GM23338 (cell line): ENCODE measurements around the gene SPNS3. TPM values are rescaled to one million over a fixed set of nuclear protein-coding genes. Genes with fewer than 3 reads are reported as not detected.
A peak's percentile ranks its signal among the peaks of the same experiment; 100 is the strongest.

ENCODE experiments used
- ATAC-seq: fragments of 200-7000 bp; cut with Tn5 transposase; 3 replicates; pipeline ENCODE4 v1.9.1; 2020
- DNase-seq: peaks from one replicate; pipeline ENCODE4 v3.0.0-alpha.2; 2015; ENCODE audit warnings: low spot score
- H2AFZ ChIP-seq: fragments of 200-600 bp; sonication (generic); 2 replicates; pipeline ENCODE4 v1.8.0; 2016; ENCODE audit warnings: antibody characterized with exemption, mild to moderate bottlenecking, moderate library complexity
- H3F3A ChIP-seq: fragments of 200-600 bp; sonication (generic); replicated peaks from 2 replicates; pipeline ENCODE4 v1.8.0; 2017; ENCODE audit warnings: antibody characterized with exemption, mixed run types, low read depth
- H3K27ac ChIP-seq: fragments of 200-600 bp; sonication (generic); 2 replicates; pipeline ENCODE4 v1.6.1; 2016; ENCODE audit warnings: low read depth
- H3K27me3 ChIP-seq: fragments of 200-600 bp; sonication (generic); 2 replicates; pipeline ENCODE4 v1.8.0; 2016; ENCODE audit warnings: mild to moderate bottlenecking, mixed run types, moderate library complexity; ENCODE audit not compliant: insufficient read depth
- H3K36me3 ChIP-seq: fragments of 200-600 bp; sonication (generic); 2 replicates; pipeline ENCODE4 v1.8.0; 2016; ENCODE audit warnings: mild to moderate bottlenecking; ENCODE audit not compliant: insufficient read depth
- H3K4me1 ChIP-seq: fragments of 200-600 bp; sonication (generic); 2 replicates; pipeline ENCODE4 v1.8.0; 2016; ENCODE audit warnings: mild to moderate bottlenecking, moderate library complexity; ENCODE audit not compliant: insufficient read depth
- H3K4me2 ChIP-seq: fragments of 200-600 bp; sonication (generic); 2 replicates; pipeline ENCODE4 v1.7.1; 2017; ENCODE audit warnings: mixed run types
- H3K4me3 ChIP-seq: fragments of 200-600 bp; sonication (generic); 2 replicates; pipeline ENCODE4 v1.6.1; 2016; ENCODE audit warnings: mixed run types
- H3K79me2 ChIP-seq: fragments of 200-600 bp; sonication (generic); replicated peaks from 2 replicates; pipeline ENCODE4 v1.8.0; 2017; ENCODE audit warnings: mild to moderate bottlenecking; ENCODE audit not compliant: insufficient read depth
- H3K9me2 ChIP-seq: fragments of 200-600 bp; sonication (generic); 2 replicates; pipeline ENCODE4 v1.8.0; 2017; ENCODE audit not compliant: insufficient read depth
- H4K20me1 ChIP-seq: fragments of 200-600 bp; sonication (generic); replicated peaks from 2 replicates; pipeline ENCODE4 v1.8.0; 2017; ENCODE audit warnings: mild to moderate bottlenecking; ENCODE audit not compliant: insufficient read depth
- H3K27ac Mint-ChIP-seq: 2 replicates; pipeline ENCODE4 v1.8.0; 2020; ENCODE audit warnings: inconsistent platforms, mild to moderate bottlenecking, moderate library complexity, mixed read lengths
- H3K27me3 Mint-ChIP-seq: 3 replicates; pipeline ENCODE4 v1.8.0; 2022; ENCODE audit warnings: low read depth, mild to moderate bottlenecking, moderate library complexity, mixed read lengths, inconsistent platforms; ENCODE audit not compliant: insufficient read depth, poor library complexity
- H3K36me3 Mint-ChIP-seq: 3 replicates; pipeline ENCODE4 v1.8.0; 2021; ENCODE audit warnings: low read depth, mild to moderate bottlenecking, inconsistent platforms, moderate library complexity, mixed read lengths
- H3K4me1 Mint-ChIP-seq: 3 replicates; pipeline ENCODE4 v1.8.0; 2020; ENCODE audit warnings: mild to moderate bottlenecking, inconsistent platforms, mixed read lengths
- H3K4me3 Mint-ChIP-seq: 3 replicates; pipeline ENCODE4 v1.8.0; 2021; ENCODE audit warnings: moderate library complexity, mild to moderate bottlenecking, inconsistent platforms, mixed read lengths
- H3K9me3 Mint-ChIP-seq: 3 replicates; pipeline ENCODE4 v1.8.0; 2020; ENCODE audit warnings: moderate library complexity, mild to moderate bottlenecking, inconsistent platforms, mixed read lengths
- CREB1 ChIP-seq: fragments of 250-450 bp; sonication (Bioruptor Pico); IDR thresholded peaks from 2 replicates; pipeline ENCODE4 v1.5.0; 2020; ENCODE audit warnings: low read depth, mild to moderate bottlenecking, moderate library complexity
- EZH2 ChIP-seq: fragments of 200-600 bp; sonication (generic); IDR thresholded peaks from one replicate; pipeline ENCODE4 v1.8.0; 2017; ENCODE audit warnings: antibody characterized with exemption, mild to moderate bottlenecking, low read depth; ENCODE audit not compliant: unreplicated experiment
- EZH2phosphoT487 ChIP-seq: fragments of 200-600 bp; sonication (generic); IDR thresholded peaks from one replicate; pipeline ENCODE4 v1.8.1; 2018; ENCODE audit warnings: antibody characterized with exemption; ENCODE audit not compliant: unreplicated experiment
- JUNB ChIP-seq: IDR thresholded peaks from one replicate; pipeline ENCODE4 v1.6.1; 2016; ENCODE audit warnings: antibody characterized with exemption; ENCODE audit not compliant: unreplicated experiment
- NANOG ChIP-seq: IDR thresholded peaks from 2 replicates; pipeline ENCODE4 v1.6.1; 2016; ENCODE audit warnings: antibody characterized with exemption, borderline replicate concordance
- POLR2AphosphoS5 ChIP-seq: IDR thresholded peaks from 2 replicates; pipeline ENCODE4 v1.6.1; 2016; ENCODE audit warnings: antibody characterized with exemption, low read depth
- REST ChIP-seq: IDR thresholded peaks from one replicate; pipeline ENCODE4 v1.6.1; 2018; ENCODE audit warnings: antibody characterized with exemption; ENCODE audit not compliant: unreplicated experiment
- STAT1 ChIP-seq: IDR thresholded peaks from one replicate; pipeline ENCODE4 v1.6.1; 2016; ENCODE audit warnings: antibody characterized with exemption; ENCODE audit not compliant: unreplicated experiment
- ZNF114 ChIP-seq: fragments of 250-450 bp; sonication (Bioruptor Pico); IDR thresholded peaks from 2 replicates; pipeline ENCODE4 v1.5.0; 2020; ENCODE audit warnings: mild to moderate bottlenecking, moderate library complexity
- ZNF331 ChIP-seq: fragments of 250-450 bp; sonication (Bioruptor Pico); IDR thresholded peaks from 2 replicates; pipeline ENCODE4 v1.5.0; 2020; ENCODE audit warnings: low read depth, mild to moderate bottlenecking, moderate library complexity
- polyA plus RNA-seq: library from polyadenylated mRNA; unstranded; fragments of >200 nt; fragmentation: Nextera tagmentation; extraction: Ambion mirVana; gene quantifications from 2 replicates; pipeline ENCODE4 v1.2.1, GENCODE V29; 2016
- total RNA-seq: library from RNA; depleted of rRNA; stranded (reverse); fragments of >200 nt; shearing (Covaris generic); gene quantifications from 2 replicates; pipeline ENCODE4 v1.2.3, GENCODE V29; 2014
- TF ChIP-seq, protein P1 (sequence below): fragments of 250-450 bp; sonication (Bioruptor Pico); IDR thresholded peaks from 2 replicates; pipeline ENCODE4 v1.5.0; 2020; ENCODE audit warnings: mild to moderate bottlenecking, moderate library complexity
- TF ChIP-seq, protein P2 (sequence below), 2 experiments: fragments of 200-600 bp in 1 of 2; sonication (generic) in 1 of 2; conservative IDR thresholded peaks; 2 replicates each; pipeline versions ENCODE4 v1.5.1 to v1.6.1; 2016 to 2017; ENCODE audit warnings: antibody characterized with exemption in 2 of 2, low read depth in 2 of 2, mild to moderate bottlenecking in 2 of 2, moderate library complexity in 1 of 2
- TF ChIP-seq, protein P3 (sequence below): IDR thresholded peaks from 2 replicates; pipeline ENCODE4 v1.6.1; 2016; ENCODE audit warnings: antibody characterized with exemption

The SPNS3 gene
- total and polyA plus RNA-seq, 2 experiments from 2014 or later = not detected

- Mint-ChIP-seq H3K4me3 (no peak overlapping the region), H3K27ac (no peak overlapping the region), H3K27me3 (peaks cover 4% of the 10 kb centered on the region), H3K9me3 (no peaks in the 10 kb centered on the region), H3K4me1 (peaks cover 7% of the 10 kb centered on the region; the same call in 1 of the 3 replicates), H3K36me3 (no peaks in the 10 kb centered on the region)
- Histone ChIP-seq H3F3A (peaks cover 4% of the 10 kb centered on the region; the same call in 1 of the 2 replicates), H3K27ac (peak overlapping the region; percentile 68; the same call in 1 of the 2 replicates), H3K4me3 (no peak overlapping the region), H3K9me2 (no peaks in the 10 kb centered on the region), H3K4me1 (peaks cover 4% of the 10 kb centered on the region; the same call in 1 of the 2 replicates), H3K4me2 (no peak overlapping the region), H3K36me3 (no peaks in the 10 kb centered on the region), H2AFZ (no peak overlapping the region), H3K79me2 (no peaks in the 10 kb centered on the region), H3K27me3 (no peaks in the 10 kb centered on the region), H4K20me1 (no peaks in the 10 kb centered on the region)
- DNase-seq = no peak
- TF ChIP-seq CREB1 = no peak
- TF ChIP-seq, protein P1, sequence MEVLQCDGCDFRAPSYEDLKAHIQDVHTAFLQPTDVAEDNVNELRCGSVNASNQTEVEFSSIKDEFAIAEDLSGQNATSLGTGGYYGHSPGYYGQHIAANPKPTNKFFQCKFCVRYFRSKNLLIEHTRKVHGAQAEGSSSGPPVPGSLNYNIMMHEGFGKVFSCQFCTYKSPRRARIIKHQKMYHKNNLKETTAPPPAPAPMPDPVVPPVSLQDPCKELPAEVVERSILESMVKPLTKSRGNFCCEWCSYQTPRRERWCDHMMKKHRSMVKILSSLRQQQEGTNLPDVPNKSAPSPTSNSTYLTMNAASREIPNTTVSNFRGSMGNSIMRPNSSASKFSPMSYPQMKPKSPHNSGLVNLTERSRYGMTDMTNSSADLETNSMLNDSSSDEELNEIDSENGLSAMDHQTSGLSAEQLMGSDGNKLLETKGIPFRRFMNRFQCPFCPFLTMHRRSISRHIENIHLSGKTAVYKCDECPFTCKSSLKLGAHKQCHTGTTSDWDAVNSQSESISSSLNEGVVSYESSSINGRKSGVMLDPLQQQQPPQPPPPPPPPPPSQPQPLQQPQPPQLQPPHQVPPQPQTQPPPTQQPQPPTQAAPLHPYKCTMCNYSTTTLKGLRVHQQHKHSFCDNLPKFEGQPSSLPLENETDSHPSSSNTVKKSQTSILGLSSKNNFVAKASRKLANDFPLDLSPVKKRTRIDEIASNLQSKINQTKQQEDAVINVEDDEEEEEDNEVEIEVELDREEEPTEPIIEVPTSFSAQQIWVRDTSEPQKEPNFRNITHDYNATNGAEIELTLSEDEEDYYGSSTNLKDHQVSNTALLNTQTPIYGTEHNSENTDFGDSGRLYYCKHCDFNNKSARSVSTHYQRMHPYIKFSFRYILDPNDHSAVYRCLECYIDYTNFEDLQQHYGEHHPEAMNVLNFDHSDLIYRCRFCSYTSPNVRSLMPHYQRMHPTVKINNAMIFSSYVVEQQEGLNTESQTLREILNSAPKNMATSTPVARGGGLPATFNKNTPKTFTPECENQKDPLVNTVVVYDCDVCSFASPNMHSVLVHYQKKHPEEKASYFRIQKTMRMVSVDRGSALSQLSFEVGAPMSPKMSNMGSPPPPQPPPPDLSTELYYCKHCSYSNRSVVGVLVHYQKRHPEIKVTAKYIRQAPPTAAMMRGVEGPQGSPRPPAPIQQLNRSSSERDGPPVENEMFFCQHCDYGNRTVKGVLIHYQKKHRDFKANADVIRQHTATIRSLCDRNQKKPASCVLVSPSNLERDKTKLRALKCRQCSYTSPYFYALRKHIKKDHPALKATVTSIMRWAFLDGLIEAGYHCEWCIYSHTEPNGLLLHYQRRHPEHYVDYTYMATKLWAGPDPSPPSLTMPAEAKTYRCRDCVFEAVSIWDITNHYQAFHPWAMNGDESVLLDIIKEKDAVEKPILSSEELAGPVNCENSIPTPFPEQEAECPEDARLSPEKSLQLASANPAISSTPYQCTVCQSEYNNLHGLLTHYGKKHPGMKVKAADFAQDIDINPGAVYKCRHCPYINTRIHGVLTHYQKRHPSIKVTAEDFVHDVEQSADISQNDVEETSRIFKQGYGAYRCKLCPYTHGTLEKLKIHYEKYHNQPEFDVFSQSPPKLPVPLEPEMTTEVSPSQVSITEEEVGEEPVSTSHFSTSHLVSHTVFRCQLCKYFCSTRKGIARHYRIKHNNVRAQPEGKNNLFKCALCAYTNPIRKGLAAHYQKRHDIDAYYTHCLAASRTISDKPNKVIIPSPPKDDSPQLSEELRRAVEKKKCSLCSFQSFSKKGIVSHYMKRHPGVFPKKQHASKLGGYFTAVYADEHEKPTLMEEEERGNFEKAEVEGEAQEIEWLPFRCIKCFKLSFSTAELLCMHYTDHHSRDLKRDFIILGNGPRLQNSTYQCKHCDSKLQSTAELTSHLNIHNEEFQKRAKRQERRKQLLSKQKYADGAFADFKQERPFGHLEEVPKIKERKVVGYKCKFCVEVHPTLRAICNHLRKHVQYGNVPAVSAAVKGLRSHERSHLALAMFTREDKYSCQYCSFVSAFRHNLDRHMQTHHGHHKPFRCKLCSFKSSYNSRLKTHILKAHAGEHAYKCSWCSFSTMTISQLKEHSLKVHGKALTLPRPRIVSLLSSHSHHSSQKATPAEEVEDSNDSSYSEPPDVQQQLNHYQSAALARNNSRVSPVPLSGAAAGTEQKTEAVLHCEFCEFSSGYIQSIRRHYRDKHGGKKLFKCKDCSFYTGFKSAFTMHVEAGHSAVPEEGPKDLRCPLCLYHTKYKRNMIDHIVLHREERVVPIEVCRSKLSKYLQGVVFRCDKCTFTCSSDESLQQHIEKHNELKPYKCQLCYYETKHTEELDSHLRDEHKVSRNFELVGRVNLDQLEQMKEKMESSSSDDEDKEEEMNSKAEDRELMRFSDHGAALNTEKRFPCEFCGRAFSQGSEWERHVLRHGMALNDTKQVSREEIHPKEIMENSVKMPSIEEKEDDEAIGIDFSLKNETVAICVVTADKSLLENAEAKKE (CRISPR knock-in tag) = no peak
- TF ChIP-seq EZH2 = no peak
- TF ChIP-seq JUNB = no peak
- no peak for TF ChIP-seq STAT1
- TF ChIP-seq NANOG = no peak
- TF ChIP-seq, protein P2, sequence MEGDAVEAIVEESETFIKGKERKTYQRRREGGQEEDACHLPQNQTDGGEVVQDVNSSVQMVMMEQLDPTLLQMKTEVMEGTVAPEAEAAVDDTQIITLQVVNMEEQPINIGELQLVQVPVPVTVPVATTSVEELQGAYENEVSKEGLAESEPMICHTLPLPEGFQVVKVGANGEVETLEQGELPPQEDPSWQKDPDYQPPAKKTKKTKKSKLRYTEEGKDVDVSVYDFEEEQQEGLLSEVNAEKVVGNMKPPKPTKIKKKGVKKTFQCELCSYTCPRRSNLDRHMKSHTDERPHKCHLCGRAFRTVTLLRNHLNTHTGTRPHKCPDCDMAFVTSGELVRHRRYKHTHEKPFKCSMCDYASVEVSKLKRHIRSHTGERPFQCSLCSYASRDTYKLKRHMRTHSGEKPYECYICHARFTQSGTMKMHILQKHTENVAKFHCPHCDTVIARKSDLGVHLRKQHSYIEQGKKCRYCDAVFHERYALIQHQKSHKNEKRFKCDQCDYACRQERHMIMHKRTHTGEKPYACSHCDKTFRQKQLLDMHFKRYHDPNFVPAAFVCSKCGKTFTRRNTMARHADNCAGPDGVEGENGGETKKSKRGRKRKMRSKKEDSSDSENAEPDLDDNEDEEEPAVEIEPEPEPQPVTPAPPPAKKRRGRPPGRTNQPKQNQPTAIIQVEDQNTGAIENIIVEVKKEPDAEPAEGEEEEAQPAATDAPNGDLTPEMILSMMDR (conservative IDR thresholded peaks at IDR 0.05; ENCODE audit: low read depth in 2 of 2) = no peak
- no peak for TF ChIP-seq POLR2AphosphoS5
- no peak for TF ChIP-seq EZH2phosphoT487
- no peak for TF ChIP-seq ZNF114
- TF ChIP-seq ZNF331 = no peak
- no peak for TF ChIP-seq REST
- TF ChIP-seq, protein P3, sequence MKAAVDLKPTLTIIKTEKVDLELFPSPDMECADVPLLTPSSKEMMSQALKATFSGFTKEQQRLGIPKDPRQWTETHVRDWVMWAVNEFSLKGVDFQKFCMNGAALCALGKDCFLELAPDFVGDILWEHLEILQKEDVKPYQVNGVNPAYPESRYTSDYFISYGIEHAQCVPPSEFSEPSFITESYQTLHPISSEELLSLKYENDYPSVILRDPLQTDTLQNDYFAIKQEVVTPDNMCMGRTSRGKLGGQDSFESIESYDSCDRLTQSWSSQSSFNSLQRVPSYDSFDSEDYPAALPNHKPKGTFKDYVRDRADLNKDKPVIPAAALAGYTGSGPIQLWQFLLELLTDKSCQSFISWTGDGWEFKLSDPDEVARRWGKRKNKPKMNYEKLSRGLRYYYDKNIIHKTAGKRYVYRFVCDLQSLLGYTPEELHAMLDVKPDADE = no peak
- ATAC-seq = no peak
Measured at GRCh38 chr17:4407851-4408250, 25.9 kb upstream of the SPNS3 start.
